H1 (cell line): ENCODE measurements around the gene PLG.

Source experiments
- EGR1 ChIP-seq: IDR thresholded peaks from 2 replicates; pipeline ENCODE4 v1.6.1; 2011; ENCODE audit warnings: low read depth, low read length, borderline replicate concordance
- PHF8 ChIP-seq: fragments of 200-600 bp; sonication (generic); conservative IDR thresholded peaks from 2 replicates; pipeline ENCODE4 v1.7.1; 2012; ENCODE audit warnings: low read depth, mild to moderate bottlenecking, inconsistent platforms, low read length, moderate library complexity
- SIX5 ChIP-seq: IDR thresholded peaks from 2 replicates; pipeline ENCODE4 v1.6.1; 2011; ENCODE audit warnings: mild to moderate bottlenecking, low read depth, low read length
- SUZ12 ChIP-seq: fragments of 200-600 bp; sonication (generic); IDR thresholded peaks from 2 replicates; pipeline ENCODE4 v1.6.1; 2012; ENCODE audit warnings: mild to moderate bottlenecking, inconsistent platforms, low read length, moderate library complexity, mixed read lengths
- TAF1 ChIP-seq: IDR thresholded peaks from 2 replicates; pipeline ENCODE4 v1.6.1; 2011; ENCODE audit warnings: mild to moderate bottlenecking, low read depth, low read length
- TF ChIP-seq, protein P1 (sequence below), 3 experiments: IDR thresholded peaks; 1 replicate in 2 of 3; 2 replicates in 1 of 3; pipeline versions ENCODE4 v1.5.1 to v1.6.1; 2011; ENCODE audit warnings: low read length in 3 of 3, mild to moderate bottlenecking in 3 of 3, inconsistent platforms in 2 of 3, low read depth in 1 of 3, moderate library complexity in 1 of 3; ENCODE audit not compliant: insufficient read depth in 1 of 3; ENCODE audit errors: control extremely low read depth in 1 of 3

DNA sequence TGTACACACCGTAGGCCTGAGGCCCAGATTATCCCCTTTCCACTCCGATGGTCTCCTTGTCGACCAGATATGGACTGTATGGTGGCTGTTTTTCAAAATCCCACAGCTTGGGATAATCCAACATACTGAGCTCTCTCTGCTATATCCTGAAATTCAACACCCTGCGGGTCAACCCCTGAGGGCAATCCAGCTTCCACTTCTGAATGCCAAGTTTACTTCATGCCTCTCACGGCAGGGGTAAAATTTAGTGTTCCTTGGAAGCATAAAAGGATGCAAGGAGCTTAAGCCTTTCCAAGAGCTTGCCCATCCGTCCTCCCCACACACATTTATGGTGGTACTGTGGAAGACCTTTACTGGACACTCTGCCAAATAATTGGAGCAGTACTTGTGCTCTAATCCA is 90.7 kb downstream of the PLG start:
- TF ChIP-seq SIX5 (no peak), PHF8 (no peak), TAF1 (no peak), SUZ12 (no peak), EGR1 (no peak)
- TF ChIP-seq, protein P1, sequence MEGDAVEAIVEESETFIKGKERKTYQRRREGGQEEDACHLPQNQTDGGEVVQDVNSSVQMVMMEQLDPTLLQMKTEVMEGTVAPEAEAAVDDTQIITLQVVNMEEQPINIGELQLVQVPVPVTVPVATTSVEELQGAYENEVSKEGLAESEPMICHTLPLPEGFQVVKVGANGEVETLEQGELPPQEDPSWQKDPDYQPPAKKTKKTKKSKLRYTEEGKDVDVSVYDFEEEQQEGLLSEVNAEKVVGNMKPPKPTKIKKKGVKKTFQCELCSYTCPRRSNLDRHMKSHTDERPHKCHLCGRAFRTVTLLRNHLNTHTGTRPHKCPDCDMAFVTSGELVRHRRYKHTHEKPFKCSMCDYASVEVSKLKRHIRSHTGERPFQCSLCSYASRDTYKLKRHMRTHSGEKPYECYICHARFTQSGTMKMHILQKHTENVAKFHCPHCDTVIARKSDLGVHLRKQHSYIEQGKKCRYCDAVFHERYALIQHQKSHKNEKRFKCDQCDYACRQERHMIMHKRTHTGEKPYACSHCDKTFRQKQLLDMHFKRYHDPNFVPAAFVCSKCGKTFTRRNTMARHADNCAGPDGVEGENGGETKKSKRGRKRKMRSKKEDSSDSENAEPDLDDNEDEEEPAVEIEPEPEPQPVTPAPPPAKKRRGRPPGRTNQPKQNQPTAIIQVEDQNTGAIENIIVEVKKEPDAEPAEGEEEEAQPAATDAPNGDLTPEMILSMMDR (IDR thresholded peaks at IDR 0.05; ENCODE audit: control extremely low read depth in 1 of 3, insufficient read depth in 1 of 3, low read depth in 1 of 3, low read length in 3 of 3): no peak
